Measurements from ENCODE around the gene RNU7-1.
A peak's percentile ranks its signal among the peaks of the same experiment; 100 is the strongest.

RNU7-1 gene

DNA sequence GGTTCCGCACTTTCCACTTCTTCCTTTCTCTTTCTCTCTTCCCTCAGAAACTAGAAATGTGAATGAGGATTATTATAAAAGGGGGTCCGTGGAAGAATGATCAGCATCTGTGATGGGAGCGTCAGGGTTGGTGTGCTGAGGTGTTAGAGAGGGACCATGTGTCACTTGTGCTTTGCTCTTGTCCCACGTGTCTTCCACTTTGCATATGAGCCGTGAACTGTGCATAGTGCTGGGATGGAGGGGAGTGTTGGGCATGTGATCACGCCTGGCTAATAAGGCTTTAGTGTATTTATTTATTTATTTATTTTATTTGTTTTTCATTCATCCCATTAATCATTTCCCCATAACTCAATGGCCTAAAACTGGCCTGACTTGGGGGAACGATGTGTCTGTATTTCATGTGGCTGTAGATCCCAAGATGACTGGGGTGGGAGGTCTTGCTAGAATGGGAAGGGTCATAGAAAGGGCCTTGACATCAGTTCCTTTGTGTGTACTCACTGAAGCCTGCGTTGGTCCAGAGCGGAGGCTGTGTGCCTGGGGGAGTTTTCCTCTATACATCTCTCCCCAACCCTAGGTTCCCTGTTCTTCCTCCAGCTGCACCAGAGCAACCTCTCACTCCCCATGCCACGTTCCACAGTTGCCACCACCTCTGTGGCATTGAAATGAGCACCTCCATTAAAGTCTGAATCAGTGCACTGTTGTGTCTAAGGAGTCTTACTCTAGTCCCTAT is 20.4 kb upstream of the RNU7-1 start:
- no peak overlapping the region for H3K9ac ChIP-seq
- no peak overlapping the region for H3K4me3 ChIP-seq (IDR thresholded peaks at IDR 0.05; ENCODE audit: insufficient read depth, low read depth, low read length)
- TF ChIP-seq, protein P1, sequence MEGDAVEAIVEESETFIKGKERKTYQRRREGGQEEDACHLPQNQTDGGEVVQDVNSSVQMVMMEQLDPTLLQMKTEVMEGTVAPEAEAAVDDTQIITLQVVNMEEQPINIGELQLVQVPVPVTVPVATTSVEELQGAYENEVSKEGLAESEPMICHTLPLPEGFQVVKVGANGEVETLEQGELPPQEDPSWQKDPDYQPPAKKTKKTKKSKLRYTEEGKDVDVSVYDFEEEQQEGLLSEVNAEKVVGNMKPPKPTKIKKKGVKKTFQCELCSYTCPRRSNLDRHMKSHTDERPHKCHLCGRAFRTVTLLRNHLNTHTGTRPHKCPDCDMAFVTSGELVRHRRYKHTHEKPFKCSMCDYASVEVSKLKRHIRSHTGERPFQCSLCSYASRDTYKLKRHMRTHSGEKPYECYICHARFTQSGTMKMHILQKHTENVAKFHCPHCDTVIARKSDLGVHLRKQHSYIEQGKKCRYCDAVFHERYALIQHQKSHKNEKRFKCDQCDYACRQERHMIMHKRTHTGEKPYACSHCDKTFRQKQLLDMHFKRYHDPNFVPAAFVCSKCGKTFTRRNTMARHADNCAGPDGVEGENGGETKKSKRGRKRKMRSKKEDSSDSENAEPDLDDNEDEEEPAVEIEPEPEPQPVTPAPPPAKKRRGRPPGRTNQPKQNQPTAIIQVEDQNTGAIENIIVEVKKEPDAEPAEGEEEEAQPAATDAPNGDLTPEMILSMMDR (conservative IDR thresholded peaks at IDR 0.05; ENCODE audit: low read depth, low read length), result no peak
- no peak overlapping the region for H2AFZ ChIP-seq (ENCODE audit: low read depth)
- no peak overlapping the region for H3K27ac ChIP-seq
- H3K36me3 ChIP-seq (ENCODE audit: insufficient read depth), result no peaks in the 10 kb centered on the region
- no peaks in the 10 kb centered on the region for H3K27me3 ChIP-seq (ENCODE audit: insufficient read depth, low read depth)
- no peak overlapping the region for H3K4me2 ChIP-seq
- no peaks in the 10 kb centered on the region for H4K20me1 ChIP-seq (ENCODE audit: insufficient read depth)
- no peaks in the 10 kb centered on the region for H3K79me2 ChIP-seq (ENCODE audit: insufficient read depth, low read depth)
- H3K4me1 ChIP-seq (ENCODE audit: low read depth, poor library complexity, severe bottlenecking), result peaks cover 36% of the 10 kb centered on the region

GRCh38 chr12:6923851-6924250 is 19.8 kb upstream of the RNU7-1 start:
- H3K9ac ChIP-seq, result no peak overlapping the region
- H3K36me3 ChIP-seq (ENCODE audit: insufficient read depth), result no peaks in the 10 kb centered on the region
- H3K27me3 ChIP-seq (ENCODE audit: insufficient read depth, low read depth), result no peaks in the 10 kb centered on the region
- no peak overlapping the region for H3K4me3 ChIP-seq (IDR thresholded peaks at IDR 0.05; ENCODE audit: insufficient read depth, low read depth, low read length)
- H4K20me1 ChIP-seq (ENCODE audit: insufficient read depth), result no peaks in the 10 kb centered on the region
- no peak overlapping the region for H3K27ac ChIP-seq
- peaks cover 5% of the 10 kb centered on the region; the same call in 1 of the 2 replicates for H3K79me2 ChIP-seq (ENCODE audit: insufficient read depth, low read depth)
- H3K4me2 ChIP-seq, result peak overlapping the region; percentile 51; the same call in 1 of the 2 replicates
- H2AFZ ChIP-seq (ENCODE audit: low read depth), result peak overlapping the region; percentile 49; the same call in 1 of the 2 replicates
- peaks cover 38% of the 10 kb centered on the region for H3K4me1 ChIP-seq (ENCODE audit: low read depth, poor library complexity, severe bottlenecking)
- TF ChIP-seq, protein P1 (conservative IDR thresholded peaks at IDR 0.05; ENCODE audit: low read depth, low read length), result no peak

DNA sequence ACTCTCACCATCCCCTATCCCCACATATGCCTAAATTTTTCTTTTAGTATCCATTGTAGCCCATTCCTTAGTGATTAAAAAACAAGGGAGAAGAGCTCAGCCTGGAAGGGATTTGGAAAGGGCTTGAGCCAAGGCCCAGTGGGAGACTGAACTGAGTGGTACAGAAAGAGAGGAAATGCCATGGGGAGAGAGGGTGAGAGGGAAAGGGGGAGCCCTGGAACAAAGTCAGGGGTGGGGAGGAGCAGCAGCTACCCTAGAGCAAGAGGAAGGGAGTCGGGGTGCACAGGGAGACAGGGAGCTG is 18.4 kb upstream of the RNU7-1 start:
- Histone ChIP-seq H3K27me3 (ENCODE audit: insufficient read depth, low read depth) (no peaks in the 10 kb centered on the region), H3K36me3 (ENCODE audit: insufficient read depth) (no peaks in the 10 kb centered on the region), H3K27ac (no peak overlapping the region), H3K4me1 (ENCODE audit: low read depth, poor library complexity, severe bottlenecking) (peaks cover 46% of the 10 kb centered on the region), H3K79me2 (ENCODE audit: insufficient read depth, low read depth) (peaks cover 18% of the 10 kb centered on the region; the same call in 1 of the 2 replicates), H4K20me1 (ENCODE audit: insufficient read depth) (no peaks in the 10 kb centered on the region), H3K9ac (no peak overlapping the region; the same call in 1 of the 2 replicates), H3K4me3 (IDR thresholded peaks at IDR 0.05; ENCODE audit: insufficient read depth, low read depth, low read length) (no peak overlapping the region), H2AFZ (ENCODE audit: low read depth) (no peak overlapping the region; the same call in 1 of the 2 replicates), H3K4me2 (peak overlapping the region; percentile 51)
- TF ChIP-seq, protein P1 (conservative IDR thresholded peaks at IDR 0.05; ENCODE audit: low read depth, low read length), result no peak

GRCh38 chr12:6925540-6926279 is 17.9 kb upstream of the RNU7-1 start:
- TF ChIP-seq, protein P1 (conservative IDR thresholded peaks at IDR 0.05; ENCODE audit: low read depth, low read length), result no peak
- H3K79me2 ChIP-seq (ENCODE audit: insufficient read depth, low read depth), result peaks cover 20% of the 10 kb centered on the region; the same call in 1 of the 2 replicates
- H3K4me3 ChIP-seq (IDR thresholded peaks at IDR 0.05; ENCODE audit: insufficient read depth, low read depth, low read length), result no peak overlapping the region

More at GRCh38 chr12:6925540-6926279, 17.9 kb upstream of the RNU7-1 start:
- Histone ChIP-seq H2AFZ (ENCODE audit: low read depth) (no peak overlapping the region), H3K27ac (no peak overlapping the region), H4K20me1 (ENCODE audit: insufficient read depth) (no peaks in the 10 kb centered on the region), H3K36me3 (ENCODE audit: insufficient read depth) (no peaks in the 10 kb centered on the region), H3K4me2 (peak overlapping the region; percentile 89; the same call in 1 of the 2 replicates), H3K4me1 (ENCODE audit: low read depth, poor library complexity, severe bottlenecking) (peaks cover 47% of the 10 kb centered on the region), H3K9ac (no peak overlapping the region), H3K27me3 (ENCODE audit: insufficient read depth, low read depth) (no peaks in the 10 kb centered on the region)

Measured in KMS-11 (cell line).